Karpas-422 (cell line): ENCODE data around the gene PIEZO1. TPM values are rescaled to one million over a fixed set of nuclear protein-coding genes. Genes with fewer than 3 reads are reported as not detected.

Source experiments
- DNase-seq: peaks from one replicate; pipeline ENCODE4 v3.0.0-alpha.2; 2015
- H2AFZ ChIP-seq: fragments of 200-600 bp; sonication (generic); 2 replicates; pipeline ENCODE4 v1.6.1; 2014; ENCODE audit warnings: antibody characterized with exemption, low read length, mixed read lengths
- H3K27ac ChIP-seq: fragments of 200-600 bp; sonication (generic); 2 replicates; pipeline ENCODE4 v1.5.1; 2014; ENCODE audit warnings: mild to moderate bottlenecking, low read length, moderate library complexity
- H3K27me3 ChIP-seq: fragments of 200-600 bp; sonication (generic); 2 replicates; pipeline ENCODE4 v1.6.1; 2014; ENCODE audit warnings: low read length, mixed read lengths
- H3K36me3 ChIP-seq: fragments of 200-600 bp; sonication (generic); 2 replicates; pipeline ENCODE4 v1.6.1; 2014; ENCODE audit warnings: low read length, mixed read lengths; ENCODE audit not compliant: insufficient read depth
- H3K4me1 ChIP-seq: fragments of 200-600 bp; sonication (generic); 2 replicates; pipeline ENCODE4 v1.6.1; 2014; ENCODE audit warnings: mild to moderate bottlenecking, low read length, mixed read lengths
- H3K4me2 ChIP-seq: fragments of 200-600 bp; sonication (generic); 2 replicates; pipeline ENCODE4 v1.6.1; 2014; ENCODE audit warnings: low read length, low read depth, mild to moderate bottlenecking; ENCODE audit not compliant: poor library complexity, severe bottlenecking
- H3K4me3 ChIP-seq: fragments of 200-600 bp; sonication (generic); 2 replicates; pipeline ENCODE4 v1.5.1; 2014; ENCODE audit warnings: mild to moderate bottlenecking, antibody characterized with exemption, low read length, mixed read lengths
- H3K79me2 ChIP-seq: fragments of 200-600 bp; sonication (generic); 2 replicates; pipeline ENCODE4 v1.6.1; 2014; ENCODE audit warnings: mild to moderate bottlenecking, low read length, mixed read lengths
- H3K9ac ChIP-seq: fragments of 200-600 bp; sonication (generic); 2 replicates; pipeline ENCODE4 v1.6.0; 2014; ENCODE audit warnings: low read length
- H3K9me2 ChIP-seq: fragments of 200-600 bp; sonication (generic), shearing (Covaris generic); replicated peaks from 2 replicates; pipeline ENCODE4 v1.6.0; 2014; ENCODE audit warnings: mild to moderate bottlenecking, low read length, moderate library complexity; ENCODE audit not compliant: insufficient read depth
- H3K9me3 ChIP-seq: fragments of 300-700, 200-600 bp; sonication (generic); 2 replicates; pipeline ENCODE4 v1.6.1; 2014; ENCODE audit warnings: low read length, mixed read lengths
- H4K20me1 ChIP-seq: fragments of 200-600 bp; sonication (generic); 2 replicates; pipeline ENCODE4 v1.6.1; 2014; ENCODE audit warnings: mild to moderate bottlenecking, antibody characterized with exemption, low read length, low read depth; ENCODE audit not compliant: insufficient read depth
- total RNA-seq: library from RNA; depleted of rRNA; stranded (reverse); fragments of >200 nt; shearing (Covaris generic); gene quantifications from 2 replicates; pipeline ENCODE4 v1.2.3, GENCODE V29; 2014; ENCODE audit warnings: low replicate concordance

The PIEZO1 gene
- total RNA-seq, 1 experiment from 2014 or later: 1.8 TPM

DNA sequence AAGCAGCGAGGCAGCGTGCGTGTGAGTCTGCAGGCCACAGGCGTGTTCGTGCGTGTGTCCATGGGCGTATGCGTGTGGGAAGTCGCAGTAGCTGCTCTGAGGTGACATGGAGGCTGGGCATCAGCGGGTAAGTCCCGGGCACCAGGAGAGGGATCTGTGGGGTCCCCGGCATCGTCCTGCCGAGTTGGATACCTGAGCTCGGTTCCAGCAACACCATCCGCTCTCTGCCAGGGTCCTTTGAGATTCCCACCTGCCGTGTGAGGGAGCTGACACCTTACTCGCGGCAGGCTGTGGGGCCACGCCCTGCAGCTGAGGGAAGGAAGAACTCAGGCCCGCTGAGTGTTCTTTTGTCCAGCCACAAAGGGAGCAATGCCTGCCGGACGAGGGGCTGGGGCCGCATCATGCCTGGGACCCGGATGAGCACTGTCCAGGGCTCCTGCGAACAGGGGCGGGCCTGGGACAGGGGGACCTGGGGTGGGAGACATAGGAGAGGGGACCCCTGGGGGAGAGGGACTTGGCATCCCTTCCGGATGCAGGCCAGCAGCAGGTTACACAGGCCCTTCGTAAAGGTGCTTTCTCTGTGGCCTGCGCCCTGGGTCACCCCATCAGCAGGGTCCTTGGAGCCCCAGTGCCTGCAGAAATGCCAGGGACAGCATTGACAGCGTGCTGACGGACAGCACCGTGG is 93.7 kb downstream of the PIEZO1 start:
- no peak overlapping the region for H2AFZ ChIP-seq
- no peak overlapping the region for H3K27ac ChIP-seq
- H3K27me3 ChIP-seq: no peaks in the 10 kb centered on the region
- H3K4me1 ChIP-seq: peaks cover 5% of the 10 kb centered on the region
- DNase-seq: no peak
- no peaks in the 10 kb centered on the region for H3K9me2 ChIP-seq
- no peaks in the 10 kb centered on the region for H3K9me3 ChIP-seq
- no peak overlapping the region for H3K9ac ChIP-seq
- no peak overlapping the region for H3K4me3 ChIP-seq
- no peak overlapping the region for H3K4me2 ChIP-seq
- H3K79me2 ChIP-seq: no peaks in the 10 kb centered on the region
- H3K36me3 ChIP-seq: no peaks in the 10 kb centered on the region
- no peaks in the 10 kb centered on the region for H4K20me1 ChIP-seq

DNA sequence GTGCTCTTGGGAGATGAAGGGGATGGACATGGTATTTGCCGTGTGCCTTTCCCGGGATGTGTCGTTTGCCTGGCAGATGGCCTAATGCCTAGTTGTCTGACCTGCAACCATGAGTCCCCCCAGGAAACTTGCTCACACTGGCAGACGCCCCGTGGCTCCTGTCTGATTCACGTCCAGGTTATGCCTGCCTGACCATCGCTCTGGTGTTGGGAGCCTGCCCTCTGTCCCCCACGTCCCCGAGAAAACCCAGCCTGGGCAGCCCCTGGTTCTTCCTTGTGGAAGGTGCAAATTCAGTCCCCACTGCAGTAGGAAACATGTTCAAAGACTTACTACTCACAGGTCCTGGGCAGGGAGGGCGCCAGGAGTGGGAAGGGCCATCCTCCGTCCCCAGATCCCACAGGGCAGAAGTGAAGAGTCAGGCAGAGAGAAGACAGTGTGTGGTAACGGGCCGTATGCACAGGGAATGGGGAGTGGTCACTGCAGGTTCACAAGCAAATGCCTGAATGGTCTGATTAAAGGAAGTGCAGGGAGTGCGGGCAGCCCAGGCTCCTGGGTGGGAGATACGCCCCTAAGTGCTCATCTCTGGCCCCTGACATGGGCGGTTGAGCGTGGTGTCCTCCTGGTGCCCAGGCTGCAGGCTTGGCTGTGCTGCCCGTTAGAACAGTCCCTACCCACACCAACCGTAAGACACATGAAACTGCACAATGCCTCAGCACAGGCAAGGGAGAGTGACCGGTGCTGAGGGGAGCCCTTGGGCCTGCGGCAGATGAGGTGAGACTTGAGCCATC is 94.5 kb downstream of the PIEZO1 start:
- H3K27ac ChIP-seq: no peak overlapping the region
- H3K4me2 ChIP-seq: no peak overlapping the region
- H3K4me3 ChIP-seq: no peak overlapping the region
- no peaks in the 10 kb centered on the region for H4K20me1 ChIP-seq
- H3K9me2 ChIP-seq: no peaks in the 10 kb centered on the region
- DNase-seq: no peak
- H3K36me3 ChIP-seq: no peaks in the 10 kb centered on the region
- peaks cover 12% of the 10 kb centered on the region for H3K4me1 ChIP-seq
- H3K79me2 ChIP-seq: no peaks in the 10 kb centered on the region
- no peaks in the 10 kb centered on the region for H3K27me3 ChIP-seq
- no peaks in the 10 kb centered on the region for H3K9me3 ChIP-seq
- no peak overlapping the region for H2AFZ ChIP-seq
- no peak overlapping the region for H3K9ac ChIP-seq

- H3K9me2 ChIP-seq: no peaks in the 10 kb centered on the region
- DNase-seq: no peak
- H3K9me3 ChIP-seq: no peaks in the 10 kb centered on the region
- no peak overlapping the region for H3K4me3 ChIP-seq
- no peaks in the 10 kb centered on the region for H3K79me2 ChIP-seq
- no peaks in the 10 kb centered on the region for H3K36me3 ChIP-seq
- H3K9ac ChIP-seq: no peak overlapping the region
- H3K4me2 ChIP-seq: no peak overlapping the region
- H3K27me3 ChIP-seq: no peaks in the 10 kb centered on the region
- H3K27ac ChIP-seq: no peak overlapping the region
- no peaks in the 10 kb centered on the region for H4K20me1 ChIP-seq
- peaks cover 26% of the 10 kb centered on the region for H3K4me1 ChIP-seq
- H2AFZ ChIP-seq: no peak overlapping the region
These were observed 96.8 kb downstream of the PIEZO1 start for GRCh38 chr16:88688013-88688778.

GRCh38 chr16:88687676-88688012 is 97.4 kb downstream of the PIEZO1 start:
- H3K4me1 ChIP-seq: peaks cover 26% of the 10 kb centered on the region
- no peak overlapping the region for H3K4me2 ChIP-seq
- no peak overlapping the region for H3K27ac ChIP-seq
- no peaks in the 10 kb centered on the region for H4K20me1 ChIP-seq
- H3K79me2 ChIP-seq: no peaks in the 10 kb centered on the region
- no peaks in the 10 kb centered on the region for H3K36me3 ChIP-seq
- no peak overlapping the region for H3K4me3 ChIP-seq
- DNase-seq: no peak
- H3K9ac ChIP-seq: no peak overlapping the region
- no peak overlapping the region for H2AFZ ChIP-seq
- no peaks in the 10 kb centered on the region for H3K9me3 ChIP-seq
- H3K9me2 ChIP-seq: no peaks in the 10 kb centered on the region
- no peaks in the 10 kb centered on the region for H3K27me3 ChIP-seq

GRCh38 chr16:88687254-88687576 is 97.8 kb downstream of the PIEZO1 start:
- no peak overlapping the region for H2AFZ ChIP-seq
- H3K27ac ChIP-seq: no peak overlapping the region
- H4K20me1 ChIP-seq: no peaks in the 10 kb centered on the region
- H3K4me3 ChIP-seq: no peak overlapping the region
- no peak for DNase-seq
- no peaks in the 10 kb centered on the region for H3K9me3 ChIP-seq
- H3K9me2 ChIP-seq: no peaks in the 10 kb centered on the region
- H3K27me3 ChIP-seq: no peaks in the 10 kb centered on the region
- H3K36me3 ChIP-seq: no peaks in the 10 kb centered on the region
- H3K4me2 ChIP-seq: no peak overlapping the region
- H3K4me1 ChIP-seq: peaks cover 30% of the 10 kb centered on the region
- H3K9ac ChIP-seq: no peak overlapping the region
- no peaks in the 10 kb centered on the region for H3K79me2 ChIP-seq

- Histone ChIP-seq H3K9me2 (no peaks in the 10 kb centered on the region), H3K9me3 (no peaks in the 10 kb centered on the region), H4K20me1 (no peaks in the 10 kb centered on the region), H3K27me3 (no peaks in the 10 kb centered on the region), H3K4me3 (peak within 1 kb of the TSS; percentile 78), H3K79me2 (no peaks in the 10 kb centered on the region), H3K4me1 (peaks cover 36% of the 10 kb centered on the region), H3K4me2 (peak within 1 kb of the TSS; percentile 98), H2AFZ (no peak within 1 kb of the TSS), H3K36me3 (no peaks in the 10 kb centered on the region), H3K27ac (no peak within 1 kb of the TSS), H3K9ac (peak within 1 kb of the TSS; percentile 67)
- DNase-seq: peak; percentile 94
These were observed 98.4 kb downstream of the PIEZO1 start, which contains the start of gene SNAI3 for GRCh38 chr16:88686439-88687253. SNAI3 (minus strand) TSS chr16:88686507; CDS start chr16:88686406, 101 bp downstream.

GRCh38 chr16:88686062-88686438 is 99.0 kb downstream of the PIEZO1 start:
- H3K4me3 ChIP-seq: peak overlapping the region; percentile 78
- H4K20me1 ChIP-seq: no peaks in the 10 kb centered on the region
- peaks cover 42% of the 10 kb centered on the region for H3K4me1 ChIP-seq
- H3K36me3 ChIP-seq: no peaks in the 10 kb centered on the region
- H3K27me3 ChIP-seq: no peaks in the 10 kb centered on the region
- peak overlapping the region; percentile 98 for H3K4me2 ChIP-seq
- H3K9me2 ChIP-seq: no peaks in the 10 kb centered on the region
- no peaks in the 10 kb centered on the region for H3K9me3 ChIP-seq
- H3K9ac ChIP-seq: peak overlapping the region; percentile 67
- no peaks in the 10 kb centered on the region for H3K79me2 ChIP-seq
- DNase-seq: no peak
- no peak overlapping the region for H3K27ac ChIP-seq
- no peak overlapping the region for H2AFZ ChIP-seq
